Placental pericyte (primary cell): Measurements from ENCODE around the gene BCL2L13. TPM values are rescaled to one million over a fixed set of nuclear protein-coding genes. Genes with fewer than 3 reads are reported as not detected.

Source experiments
- small RNA-seq: library from RNA; depleted of rRNA; stranded (forward); fragments of <200 nt; gene quantifications from one replicate; pipeline ENCODE3, GENCODE V24; 2012; ENCODE audit warnings: low replicate concordance
- total RNA-seq: library from RNA; depleted of rRNA; stranded (reverse); fragments of >200 nt; gene quantifications from 2 replicates; pipeline ENCODE4 v1.2.3, GENCODE V29; 2012

The BCL2L13 gene
- total RNA-seq: 55.4 and 58.6 TPM in 2 replicates

DNA sequence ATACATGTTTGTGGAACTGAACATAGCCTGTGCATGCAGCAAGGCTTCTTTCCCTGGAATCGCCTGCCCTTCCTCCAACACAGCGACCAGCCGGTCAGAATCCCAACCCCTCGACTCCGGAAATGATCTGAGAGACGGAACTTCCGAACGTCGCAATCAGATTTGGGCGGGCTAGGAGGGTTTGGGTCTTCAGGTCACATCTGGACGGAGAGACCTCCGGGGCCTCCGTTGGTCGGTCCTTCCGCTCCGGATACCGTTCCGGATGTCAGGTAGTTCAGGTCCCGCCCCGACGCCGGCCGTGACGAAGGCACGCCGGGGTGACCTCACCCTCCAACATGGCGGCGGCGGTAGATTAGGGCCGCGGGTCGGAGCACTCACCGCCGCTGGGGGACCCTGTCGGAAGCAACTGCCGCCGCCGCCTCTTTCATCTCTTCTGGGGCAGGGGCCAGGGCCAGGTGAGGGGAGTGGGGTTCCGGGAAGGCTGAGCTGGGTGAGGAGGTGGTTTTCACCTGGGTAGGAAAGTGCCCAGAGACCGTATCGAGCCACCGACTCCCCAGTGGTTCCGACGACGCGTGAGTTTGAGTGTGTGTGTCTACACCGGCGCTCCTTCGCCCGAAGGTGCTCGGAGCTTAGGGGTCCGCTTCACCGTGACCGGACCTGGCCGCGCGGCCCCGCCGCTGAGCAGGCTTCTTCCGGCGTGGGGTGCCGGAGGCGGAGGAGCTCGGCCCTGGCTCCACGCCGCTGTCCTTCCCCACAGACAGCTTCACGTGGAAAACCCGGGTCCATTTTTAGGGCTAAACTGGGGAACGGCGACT, at the start of gene BCL2L13:
TSS of gene BCL2L13 (plus strand) at position 326 of the 815 bp plus-strand sequence. CDS start 16,955 bp downstream, outside the sequence.

GRCh38 chr22:17628406-17629172, 10.0 kb upstream of the BCL2L13 start, which contains the start of gene ATP6V1E1:
TSS of gene ATP6V1E1 (minus strand) at chr22:17628749. CDS start at chr22:17628635, 114 bp downstream.

GRCh38 chr22:17774206-17774925, 135.8 kb downstream of the BCL2L13 start, which contains the start of gene BID:
TSS of gene BID (minus strand) at chr22:17774469. CDS start at chr22:17750116, 24,353 bp downstream.

Small RNAs within 50 kb of the gene (small RNA-seq; reads per million reads assigned to genes)
- not detected for gene MIR3198-1

Other genes with a start within 250 kb of the BCL2L13 start
- under 0.01 TPM in 1 of 2 replicates, not detected in the other for gene SLC25A18, start 75.3 kb upstream of the BCL2L13 start, total RNA-seq
- gene ATP6V1E1, start 10.0 kb upstream of the BCL2L13 start, total RNA-seq: 122 and 218 TPM in 2 replicates
- gene BID, start 135.7 kb downstream of the BCL2L13 start, total RNA-seq: 21.0 and 24.3 TPM in 2 replicates